Gastrocnemius medialis (tissue), 4 donors: ENCODE measurements around the gene POLD2. TPM values are rescaled to one million over a fixed set of nuclear protein-coding genes. Genes with fewer than 3 reads are reported as not detected.

Source experiments
- ATAC-seq, 2 donors: fragments of 150-250 bp; one replicate each; pipeline ENCODE4 v1.9.1; 2016
- DNase-seq, 2 donors: peaks; one replicate each; pipeline ENCODE4 v3.0.0-alpha.2; 2019
- H3K27ac ChIP-seq, 4 donors: fragments of 200-600 bp; sonication (generic); 1 replicate in 1 of 4; 2 replicates in 3 of 4; pipeline ENCODE4 v1.5.1; 2016 to 2018; ENCODE audit warnings: mild to moderate bottlenecking in 2 of 4, moderate library complexity in 1 of 4
- H3K27me3 ChIP-seq, 3 donors: fragments of 200-600 bp; sonication (generic) in 2 of 3; 1 replicate in 1 of 3; 2 replicates in 2 of 3; pipeline versions ENCODE4 v1.5.1 to v1.6.0; 2016 to 2019; ENCODE audit warnings: mild to moderate bottlenecking in 1 of 3, moderate library complexity in 1 of 3
- H3K36me3 ChIP-seq, 2 donors: fragments of 200-600 bp; sonication (generic) in 1 of 2; one replicate each; pipeline ENCODE4 v1.5.1; 2017 to 2018
- H3K4me1 ChIP-seq, 2 donors: fragments of 200-600 bp; sonication (generic) in 1 of 2; one replicate each; pipeline ENCODE4 v1.5.1; 2016 to 2017; ENCODE audit warnings: mild to moderate bottlenecking in 2 of 2
- H3K4me3 ChIP-seq, 4 donors: fragments of 200-600 bp; sonication (generic) in 3 of 4; 1 replicate in 1 of 4; 2 replicates in 3 of 4; pipeline ENCODE4 v1.5.1; 2016 to 2019; ENCODE audit warnings: mild to moderate bottlenecking in 2 of 4
- H3K9me3 ChIP-seq, 3 donors: fragments of 200-600 bp; sonication (generic) in 2 of 3; 1 replicate in 1 of 3; 2 replicates in 2 of 3; pipeline ENCODE4 v1.5.1; 2016 to 2019
- CTCF ChIP-seq, 5 experiments: fragments of 450-650 bp in 3 of 5; fragments of 200-600 bp in 2 of 5; sonication (generic) in 2 of 5; IDR thresholded peaks in 4 of 5; conservative IDR thresholded peaks in 1 of 5; 1 replicate in 4 of 5; 2 replicates in 1 of 5; pipeline ENCODE4 v1.5.1; 2016 to 2019; ENCODE audit warnings: antibody characterized with exemption in 5 of 5, mild to moderate bottlenecking in 3 of 5, moderate library complexity in 3 of 5
- POLR2A ChIP-seq, 2 donors: fragments of 450-650 bp; IDR thresholded peaks; one replicate each; pipeline ENCODE4 v1.6.1; 2017; ENCODE audit warnings: antibody characterized with exemption in 2 of 2, mild to moderate bottlenecking in 2 of 2, moderate library complexity in 2 of 2
- in situ Hi-C, 4 donors: fragments of 200-750 bp; cut with MboI; loops; one replicate each; pipeline versions ENCODE4 v1.15.0 to v1.8.0; 2017; ENCODE audit warnings: low sequenced_read_pairs in 4 of 4
- intact Hi-C: fragments of 100-400 bp; cut with DNase I; formaldehyde crosslinking; loops from one replicate; pipeline ENCODE4 v1.15.1; 2023; ENCODE audit warnings: low total_unique reads
- total RNA-seq, 4 donors: library from RNA; depleted of rRNA; stranded (reverse); fragments of >200 nt; gene quantifications; one replicate each; pipeline versions ENCODE4 v1.1.0 to v1.2.3, GENCODE V29; 2016

POLD2 gene
- total RNA-seq, 4 donors from 2014 or later, result 69.4 to 93.0 (median 77.7) TPM

GRCh38 chr7:44163591-44163990, 40.2 kb upstream of the POLD2 start:
- in situ Hi-C loops (no loop called here), intact Hi-C loops (no loop called here)
- ATAC-seq (no peak), DNase-seq (no peak)
- no peak for TF ChIP-seq POLR2A (IDR thresholded peaks at IDR 0.05)
- no peak overlapping the region for H3K4me3 ChIP-seq
- H3K27me3 ChIP-seq, result no peaks in the 10 kb centered on the region
- H3K9me3 ChIP-seq, result no peaks in the 10 kb centered on the region
- no peaks in the 10 kb centered on the region for H3K36me3 ChIP-seq
- no peak overlapping the region for H3K27ac ChIP-seq
- peaks cover 10 to 11% of the 10 kb centered on the region in 2 donors for H3K4me1 ChIP-seq

GRCh38 chr7:44162785-44163395, 39.5 kb upstream of the POLD2 start:
- intact Hi-C loops (no loop called here), in situ Hi-C loops (no loop called here)
- no peaks in the 10 kb centered on the region for H3K36me3 ChIP-seq
- TF ChIP-seq CTCF (IDR thresholded peaks at IDR 0.05 in 4 of 5, conservative IDR thresholded peaks at IDR 0.05 in 1 of 5) (no peak), POLR2A (IDR thresholded peaks at IDR 0.05) (no peak)
- H3K27me3 ChIP-seq, result no peaks in the 10 kb centered on the region
- DNase-seq (no peak), ATAC-seq (no peak)
- peaks cover 10 to 11% of the 10 kb centered on the region in 2 donors for H3K4me1 ChIP-seq
- no peaks in the 10 kb centered on the region for H3K9me3 ChIP-seq
- H3K27ac ChIP-seq, result no peak overlapping the region
- H3K4me3 ChIP-seq, result no peak overlapping the region

GRCh38 chr7:44162179-44162578, 38.8 kb upstream of the POLD2 start:
- Histone ChIP-seq H3K9me3 (no peaks in the 10 kb centered on the region), H3K36me3 (no peaks in the 10 kb centered on the region), H3K27me3 (no peaks in the 10 kb centered on the region), H3K4me1 (peaks cover 10 to 11% of the 10 kb centered on the region in 2 donors), H3K4me3 (no peak overlapping the region), H3K27ac (no peak overlapping the region)
- TF ChIP-seq POLR2A (IDR thresholded peaks at IDR 0.05) (no peak), CTCF (IDR thresholded peaks at IDR 0.05 in 4 of 5, conservative IDR thresholded peaks at IDR 0.05 in 1 of 5) (no peak)
- intact Hi-C loops (no loop called here), in situ Hi-C loops (no loop called here)
- no peak for DNase-seq
- ATAC-seq, result no peak

GRCh38 chr7:44161371-44161770, 38.0 kb upstream of the POLD2 start:
- no peak overlapping the region for H3K4me3 ChIP-seq
- in situ Hi-C loops, result no loop called here
- no peaks in the 10 kb centered on the region for H3K36me3 ChIP-seq
- DNase-seq (no peak), ATAC-seq (no peak)
- intact Hi-C loops, result no loop called here
- no peaks in the 10 kb centered on the region for H3K9me3 ChIP-seq
- peaks cover 10 to 11% of the 10 kb centered on the region in 2 donors for H3K4me1 ChIP-seq
- H3K27ac ChIP-seq, result no peak overlapping the region
- no peaks in the 10 kb centered on the region for H3K27me3 ChIP-seq
- no peak for TF ChIP-seq POLR2A (IDR thresholded peaks at IDR 0.05)
- TF ChIP-seq CTCF (IDR thresholded peaks at IDR 0.05 in 4 of 5, conservative IDR thresholded peaks at IDR 0.05 in 1 of 5), result no peak

- no peaks in the 10 kb centered on the region for H3K9me3 ChIP-seq
- intact Hi-C loops (no loop called here), in situ Hi-C loops (no loop called here)
- H3K36me3 ChIP-seq, result no peaks in the 10 kb centered on the region
- ATAC-seq, result no peak
- H3K4me1 ChIP-seq, result peaks cover 10 to 11% of the 10 kb centered on the region in 2 donors
- no peaks in the 10 kb centered on the region for H3K27me3 ChIP-seq
- H3K4me3 ChIP-seq, result no peak overlapping the region
- no peak overlapping the region for H3K27ac ChIP-seq
- DNase-seq, result no peak
- TF ChIP-seq POLR2A (IDR thresholded peaks at IDR 0.05) (no peak), CTCF (IDR thresholded peaks at IDR 0.05 in 4 of 5, conservative IDR thresholded peaks at IDR 0.05 in 1 of 5) (no peak)
These were observed 36.7 kb upstream of the POLD2 start for GRCh38 chr7:44159824-44160630.
